Measurements from ENCODE around the gene TTBK2. TPM values are rescaled to one million over a fixed set of nuclear protein-coding genes. Genes with fewer than 3 reads are reported as not detected.

TTBK2 gene
- total RNA-seq, 4 donors from 2014 or later, result 14.5 to 19.5 (median 18.1) TPM

GRCh38 chr15:42863572-42864239 is 56.9 kb downstream of the TTBK2 start:
- no peak for TF ChIP-seq CTCF (IDR thresholded peaks at IDR 0.05; ENCODE audit: low read depth)

GRCh38 chr15:42858999-42859789 is 61.4 kb downstream of the TTBK2 start:
- TF ChIP-seq CTCF (IDR thresholded peaks at IDR 0.05; ENCODE audit: low read depth), result no peak

- no peak for TF ChIP-seq CTCF (IDR thresholded peaks at IDR 0.05; ENCODE audit: low read depth)
Observed at GRCh38 chr15:42858540-42858939, 62.0 kb downstream of the TTBK2 start.

GRCh38 chr15:42854576-42854975 is 66.0 kb downstream of the TTBK2 start:
- TF ChIP-seq CTCF (IDR thresholded peaks at IDR 0.05; ENCODE audit: low read depth), result no peak

- no peak for TF ChIP-seq CTCF (IDR thresholded peaks at IDR 0.05; ENCODE audit: low read depth)
Observed at GRCh38 chr15:42849836-42850235, 70.7 kb downstream of the TTBK2 start.

- no peak for TF ChIP-seq CTCF (IDR thresholded peaks at IDR 0.05; ENCODE audit: low read depth)
Observed at GRCh38 chr15:42848846-42849245, 71.7 kb downstream of the TTBK2 start.

- no peak for TF ChIP-seq CTCF (IDR thresholded peaks at IDR 0.05; ENCODE audit: low read depth)
Observed at GRCh38 chr15:42846647-42847046, 73.9 kb downstream of the TTBK2 start.
